GM12878 (cell line): ENCODE data around the gene VGLL4.

Experiments used
- CREM ChIP-seq: IDR thresholded peaks from 2 replicates; pipeline ENCODE4 v1.6.1; 2014; ENCODE audit warnings: antibody characterized with exemption, low read depth
- CTCF ChIP-seq, 3 experiments: IDR thresholded peaks in 2 of 3; conservative IDR thresholded peaks in 1 of 3; 2 replicates each; pipeline ENCODE4 v1.5.1; 2011; ENCODE audit warnings: low read depth in 3 of 3, low read length in 3 of 3, mild to moderate bottlenecking in 3 of 3, control low read depth in 2 of 3, moderate library complexity in 2 of 3, inconsistent platforms in 1 of 3, mixed read lengths in 1 of 3; ENCODE audit not compliant: control insufficient read depth in 2 of 3, insufficient read depth in 1 of 3; ENCODE audit errors: extremely low read depth in 1 of 3
- MAX ChIP-seq: IDR thresholded peaks from 2 replicates; pipeline ENCODE4 v1.6.1; 2012; ENCODE audit warnings: low read depth, low read length, improper control_type of control experiment
- PKNOX1 ChIP-seq: fragments of 450-650 bp; IDR thresholded peaks from 2 replicates; pipeline ENCODE4 v1.6.1; 2016; ENCODE audit warnings: mild to moderate bottlenecking
- REST ChIP-seq: IDR thresholded peaks from 2 replicates; pipeline ENCODE4 v1.6.1; 2012; ENCODE audit warnings: mild to moderate bottlenecking, low read depth, low read length
- ZZZ3 ChIP-seq: IDR thresholded peaks from 2 replicates; pipeline ENCODE4 v1.6.1; 2011; ENCODE audit warnings: low read depth; ENCODE audit not compliant: control insufficient read depth, insufficient read length

DNA sequence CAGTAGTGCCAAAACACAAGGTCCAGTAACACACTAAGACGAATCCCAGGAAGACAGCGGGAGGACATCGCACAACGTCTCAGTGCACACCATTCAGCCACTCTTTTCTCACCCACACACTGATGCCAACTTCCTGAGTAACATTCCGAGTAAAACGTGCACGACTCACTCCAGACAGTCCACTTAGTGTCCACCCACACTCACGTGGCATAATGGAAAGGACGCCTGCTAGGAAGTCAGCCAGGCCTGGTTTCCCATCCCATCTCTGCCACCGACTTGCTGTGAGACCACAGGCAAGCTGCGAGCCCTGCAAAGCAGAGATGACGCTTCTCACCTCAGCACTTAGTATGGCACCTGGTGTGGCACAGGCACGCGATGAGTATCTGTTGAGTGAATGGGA, 36.8 kb upstream of the VGLL4 start:
- TF ChIP-seq REST (no peak), CREM (no peak), ZZZ3 (no peak), CTCF (IDR thresholded peaks at IDR 0.05 in 2 of 3, conservative IDR thresholded peaks at IDR 0.05 in 1 of 3; ENCODE audit: control insufficient read depth in 2 of 3, extremely low read depth in 1 of 3, insufficient read depth in 1 of 3, low read depth in 3 of 3, low read length in 3 of 3) (no peak), MAX (no peak), PKNOX1 (no peak)
